KOPT-K1 (cell line): ENCODE measurements around the gene ITGB2.
A peak's percentile ranks its signal among the peaks of the same experiment; 100 is the strongest.
"Not testable (repeated sequence)": the region's sequence is repeated elsewhere in the genome, so short reads cannot be mapped to it uniquely, and the experiment has no call there.

Experiments used
- H3K27ac ChIP-seq: fragments of 200-600 bp; sonication (generic); 2 replicates; pipeline ENCODE4 v1.5.1; 2016; ENCODE audit warnings: antibody characterized with exemption, mild to moderate bottlenecking, low read depth, low read length; ENCODE audit not compliant: poor library complexity, severe bottlenecking
- H3K36me3 ChIP-seq: fragments of 200-600 bp; sonication (generic); 2 replicates; pipeline ENCODE4 v1.5.1; 2017; ENCODE audit warnings: antibody characterized with exemption, mild to moderate bottlenecking, low read length, moderate library complexity; ENCODE audit not compliant: insufficient read depth
- H3K9me3 ChIP-seq: fragments of 200-600 bp; sonication (generic); 2 replicates; pipeline ENCODE4 v1.5.1; 2017; ENCODE audit warnings: antibody characterized with exemption, low read length, mild to moderate bottlenecking; ENCODE audit not compliant: insufficient read depth, poor library complexity, severe bottlenecking

The ITGB2 gene

GRCh38 chr21:44887807-44888580 is 32.7 kb downstream of the ITGB2 start:
- H3K9me3 ChIP-seq, result no peaks in the 10 kb centered on the region
- H3K27ac ChIP-seq, result no peak overlapping the region
- H3K36me3 ChIP-seq, result peaks cover 61% of the 10 kb centered on the region; the same call in 1 of the 2 replicates

GRCh38 chr21:44887126-44887806 is 33.4 kb downstream of the ITGB2 start:
- Histone ChIP-seq H3K36me3 (peaks cover 61% of the 10 kb centered on the region; the same call in 1 of the 2 replicates), H3K27ac (no peak overlapping the region), H3K9me3 (no peaks in the 10 kb centered on the region)

- H3K9me3 ChIP-seq, result no peaks in the 10 kb centered on the region
- peaks cover 54% of the 10 kb centered on the region; the same call in 1 of the 2 replicates for H3K36me3 ChIP-seq
- no peak overlapping the region for H3K27ac ChIP-seq
Observed at GRCh38 chr21:44886113-44887075, 34.3 kb downstream of the ITGB2 start.

DNA sequence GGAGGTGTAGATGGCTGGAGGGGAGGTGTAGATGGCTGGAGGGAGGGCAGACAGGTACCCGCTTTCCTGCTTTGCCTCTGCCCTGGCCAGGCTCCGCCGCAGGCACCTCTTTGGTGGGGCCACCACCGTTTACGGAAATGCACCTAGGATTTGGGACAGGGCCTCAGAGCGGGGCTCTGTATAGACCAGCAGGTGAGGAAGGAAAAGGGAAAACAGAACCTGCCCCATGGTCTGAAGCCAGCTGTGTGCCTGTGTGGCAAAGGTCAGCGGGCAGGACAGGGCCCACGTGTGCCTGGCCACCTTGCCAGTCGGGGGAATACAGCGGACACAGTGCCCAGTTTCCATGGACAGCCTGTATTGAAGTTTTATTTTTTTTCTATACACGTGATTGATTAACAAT is 35.1 kb downstream of the ITGB2 start:
- Histone ChIP-seq H3K9me3 (no peaks in the 10 kb centered on the region), H3K36me3 (peaks cover 49% of the 10 kb centered on the region; the same call in 1 of the 2 replicates), H3K27ac (no peak overlapping the region)

- H3K36me3 ChIP-seq, result peaks cover 35% of the 10 kb centered on the region; the same call in 1 of the 2 replicates
Observed at GRCh38 chr21:44884097-44884496, 36.6 kb downstream of the ITGB2 start.

DNA sequence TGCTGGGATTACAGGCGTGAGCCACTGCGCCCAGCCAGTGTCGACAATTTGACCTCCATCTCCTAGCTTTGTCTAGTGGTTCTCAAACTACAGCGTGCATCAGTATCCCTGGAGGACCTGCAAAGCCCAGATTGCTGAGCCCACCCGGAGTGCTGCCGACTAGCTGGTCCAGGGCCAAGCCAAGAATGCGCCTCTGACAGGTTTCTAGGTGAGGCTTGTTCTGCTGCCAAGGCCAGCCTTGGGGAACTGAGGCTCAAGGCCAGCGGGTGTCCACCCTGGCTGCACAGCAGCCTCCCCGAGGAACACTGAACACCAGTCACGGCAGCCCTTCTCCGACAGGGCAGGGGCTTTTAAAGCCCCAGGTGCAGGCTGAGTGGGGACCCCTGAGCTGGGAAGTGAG is 37.4 kb downstream of the ITGB2 start:
- Histone ChIP-seq H3K27ac (no peak overlapping the region), H3K36me3 (peaks cover 29% of the 10 kb centered on the region; the same call in 1 of the 2 replicates), H3K9me3 (no peaks in the 10 kb centered on the region)

More at GRCh38 chr21:44884097-44884496, 36.6 kb downstream of the ITGB2 start:
- H3K9me3 ChIP-seq, result no peaks in the 10 kb centered on the region
- H3K27ac ChIP-seq, result no peak overlapping the region

- H3K36me3 ChIP-seq, result peaks cover 9% of the 10 kb centered on the region; the same call in 1 of the 2 replicates
- no peaks in the 10 kb centered on the region for H3K9me3 ChIP-seq
- peak overlapping the region; percentile 82 for H3K27ac ChIP-seq
Observed at GRCh38 chr21:44881198-44881872, 39.4 kb downstream of the ITGB2 start.

DNA sequence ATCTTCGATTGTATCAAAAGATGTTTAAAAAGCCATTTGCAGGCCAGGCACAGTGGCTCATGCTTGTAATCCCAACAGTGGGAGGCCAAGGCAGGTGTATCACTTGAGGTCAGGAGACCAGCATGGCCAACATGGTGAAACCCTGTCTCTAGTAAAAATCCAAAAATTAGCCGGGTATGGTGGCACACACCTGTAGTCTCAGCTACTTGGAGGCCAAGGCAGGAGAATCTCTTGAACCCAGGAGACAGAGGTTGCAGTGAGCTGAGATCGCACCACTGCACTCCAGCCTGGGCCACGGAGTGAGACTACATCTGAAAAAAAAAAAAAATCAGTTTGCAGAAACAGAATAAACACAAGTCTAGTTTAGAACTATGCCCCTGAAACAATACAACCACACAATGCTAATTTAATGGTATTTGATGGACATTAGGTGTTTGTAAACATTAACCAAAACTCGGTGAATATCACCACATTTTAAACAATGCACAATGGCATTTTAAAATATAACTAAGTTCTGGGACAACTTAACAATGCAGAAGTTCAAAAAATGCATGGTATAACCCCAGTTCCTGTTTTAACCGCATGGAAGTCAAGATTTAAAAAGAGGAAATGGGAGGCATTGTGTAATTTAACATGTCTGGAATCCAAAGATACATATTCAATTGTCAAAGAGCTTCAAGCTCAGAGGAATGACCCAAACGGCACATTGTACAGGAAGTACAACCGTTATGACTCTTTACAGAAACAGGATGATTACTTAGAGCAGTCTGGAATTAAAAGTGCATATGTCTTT is 40.1 kb downstream of the ITGB2 start:
- peak overlapping the region; percentile 82 for H3K27ac ChIP-seq

GRCh38 chr21:44879238-44879637 is 41.5 kb downstream of the ITGB2 start:
- not testable (repeated sequence) for H3K9me3 ChIP-seq, H3K36me3 ChIP-seq, H3K27ac ChIP-seq

More for the DNA sequence above, 40.1 kb downstream of the ITGB2 start:
- peaks cover 4% of the 10 kb centered on the region; the same call in 1 of the 2 replicates for H3K36me3 ChIP-seq
- H3K9me3 ChIP-seq, result no peaks in the 10 kb centered on the region

DNA sequence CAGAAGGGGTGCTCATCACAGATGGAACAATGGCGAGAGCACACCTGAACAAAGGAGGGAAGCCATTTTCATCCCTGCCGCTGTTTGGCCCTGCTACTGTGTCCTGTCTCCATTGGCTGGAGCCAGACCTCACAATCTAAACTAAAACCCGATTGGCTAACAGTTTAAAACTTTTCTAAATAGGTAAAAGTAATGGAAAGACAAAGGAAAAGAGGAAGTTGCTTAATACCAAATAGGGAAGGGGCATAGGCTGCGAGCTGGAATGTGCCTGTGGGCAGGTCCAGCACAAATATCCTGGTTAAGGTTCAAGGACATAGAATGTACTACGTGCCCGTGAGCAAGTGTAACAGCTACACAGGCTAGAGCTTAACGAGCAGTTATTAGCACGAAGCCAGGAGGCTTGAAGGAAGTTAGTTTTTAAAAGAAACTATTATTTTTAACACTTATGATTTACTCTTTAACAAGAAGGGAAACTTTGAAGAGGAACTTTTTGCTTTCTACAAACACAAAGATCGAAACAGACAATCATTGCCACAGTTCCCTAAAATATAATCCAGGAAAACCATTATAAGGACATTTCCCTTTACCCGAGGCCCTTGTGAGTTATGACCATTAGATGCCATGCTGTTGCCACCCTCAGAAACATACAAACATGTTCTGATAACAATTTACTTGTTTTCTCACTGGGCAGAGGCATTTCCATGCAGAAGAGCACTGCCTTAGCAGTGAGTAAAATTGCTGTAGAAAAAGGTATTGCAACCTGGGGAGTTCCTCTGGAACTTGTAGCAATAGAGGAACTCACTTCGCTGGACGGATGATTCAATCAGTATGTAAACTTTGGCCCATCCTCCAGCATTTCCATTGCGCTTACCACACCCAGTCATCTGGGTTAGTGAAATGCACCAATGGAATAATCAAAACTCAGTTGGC is 42.4 kb downstream of the ITGB2 start:
- H3K9me3 ChIP-seq, result no peaks in the 10 kb centered on the region
- no peak overlapping the region for H3K27ac ChIP-seq
- no peaks in the 10 kb centered on the region for H3K36me3 ChIP-seq

DNA sequence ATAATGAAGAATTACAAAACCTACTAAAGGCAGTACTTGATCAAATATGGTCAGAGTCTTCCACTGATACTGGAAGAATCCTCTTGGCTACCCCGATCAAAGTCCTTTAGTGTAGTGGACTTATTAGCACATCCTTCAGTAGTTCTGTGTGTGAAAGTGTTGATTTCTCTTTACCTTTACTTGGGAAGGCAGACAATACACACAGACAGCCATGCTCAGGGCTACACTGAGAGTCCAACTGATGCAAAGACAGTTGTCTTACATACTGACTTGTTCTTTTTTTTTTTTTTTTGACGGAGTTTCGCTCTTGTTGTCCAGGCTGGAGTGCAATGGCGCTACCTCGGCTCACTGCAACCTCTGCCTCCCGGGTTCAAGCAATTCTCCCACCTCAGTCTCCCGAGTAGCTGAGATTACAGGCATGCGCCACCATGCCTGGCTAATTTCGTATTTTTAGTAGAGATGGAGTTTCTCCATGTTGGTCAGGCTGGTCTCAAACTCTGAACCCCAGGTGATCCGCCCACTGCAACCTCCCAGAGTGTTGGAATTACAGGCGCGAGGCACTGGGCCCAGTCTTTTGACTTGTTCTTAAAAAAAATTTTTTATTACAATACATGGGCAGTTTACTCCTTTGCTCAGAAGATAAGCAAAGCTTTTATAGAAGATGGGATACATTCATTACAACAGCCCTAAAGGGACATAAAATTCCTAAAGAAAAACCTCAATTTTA is 43.7 kb downstream of the ITGB2 start:
- Histone ChIP-seq H3K36me3 (no peaks in the 10 kb centered on the region), H3K9me3 (no peaks in the 10 kb centered on the region), H3K27ac (no peak overlapping the region)

GRCh38 chr21:44875316-44875700 is 45.4 kb downstream of the ITGB2 start:
- Histone ChIP-seq H3K36me3 (no peaks in the 10 kb centered on the region), H3K27ac (peak overlapping the region; percentile 73), H3K9me3 (no peaks in the 10 kb centered on the region)
